HL-60 (cell line): Measurements from ENCODE around the gene MDM2.

ENCODE experiments used
- DNase-seq, 2 experiments: peaks; one replicate each; pipeline ENCODE4 v3.0.0-alpha.2; 2010 to 2020; ENCODE audit warnings: low read depth in 1 of 2, low spot score in 1 of 2
- H3K27ac ChIP-seq: fragments of 250-450 bp; sonication (Bioruptor Pico); replicated peaks from 2 replicates; pipeline ENCODE4 v1.5.1; 2020; ENCODE audit warnings: mild to moderate bottlenecking, moderate library complexity
- H3K27me3 ChIP-seq: fragments of 250-450 bp; sonication (Bioruptor Pico); 2 replicates; pipeline ENCODE4 v1.5.1; 2021; ENCODE audit warnings: mild to moderate bottlenecking, moderate library complexity; ENCODE audit not compliant: insufficient read depth, poor library complexity, severe bottlenecking
- H3K4me3 ChIP-seq: replicated peaks from 2 replicates; pipeline ENCODE4 v1.5.1; 2011; ENCODE audit warnings: mild to moderate bottlenecking, control low read depth, low read length; ENCODE audit not compliant: insufficient read depth
- GABPA ChIP-seq: IDR thresholded peaks from 2 replicates; pipeline ENCODE4 v1.6.1; 2012; ENCODE audit warnings: low read depth
- POLR2AphosphoS5 ChIP-seq: IDR thresholded peaks from 2 replicates; pipeline ENCODE4 v1.6.1; 2012; ENCODE audit warnings: low read depth
- SPI1 ChIP-seq: IDR thresholded peaks from 2 replicates; pipeline ENCODE4 v1.6.1; 2012; ENCODE audit warnings: low read depth, mild to moderate bottlenecking, borderline replicate concordance
- TF ChIP-seq, protein P1 (sequence below): IDR thresholded peaks from 2 replicates; pipeline ENCODE4 v1.6.1; 2012; ENCODE audit warnings: low read depth; ENCODE audit not compliant: insufficient replicate concordance
- TF ChIP-seq, protein P2 (sequence below): IDR thresholded peaks from one replicate; pipeline ENCODE4 v1.5.1; 2011; ENCODE audit warnings: low read length, control low read depth, inconsistent platforms; ENCODE audit not compliant: insufficient read depth

The MDM2 gene

GRCh38 chr12:68842123-68842522 lies 34.1 kb downstream of the MDM2 start:
- TF ChIP-seq, protein P1, sequence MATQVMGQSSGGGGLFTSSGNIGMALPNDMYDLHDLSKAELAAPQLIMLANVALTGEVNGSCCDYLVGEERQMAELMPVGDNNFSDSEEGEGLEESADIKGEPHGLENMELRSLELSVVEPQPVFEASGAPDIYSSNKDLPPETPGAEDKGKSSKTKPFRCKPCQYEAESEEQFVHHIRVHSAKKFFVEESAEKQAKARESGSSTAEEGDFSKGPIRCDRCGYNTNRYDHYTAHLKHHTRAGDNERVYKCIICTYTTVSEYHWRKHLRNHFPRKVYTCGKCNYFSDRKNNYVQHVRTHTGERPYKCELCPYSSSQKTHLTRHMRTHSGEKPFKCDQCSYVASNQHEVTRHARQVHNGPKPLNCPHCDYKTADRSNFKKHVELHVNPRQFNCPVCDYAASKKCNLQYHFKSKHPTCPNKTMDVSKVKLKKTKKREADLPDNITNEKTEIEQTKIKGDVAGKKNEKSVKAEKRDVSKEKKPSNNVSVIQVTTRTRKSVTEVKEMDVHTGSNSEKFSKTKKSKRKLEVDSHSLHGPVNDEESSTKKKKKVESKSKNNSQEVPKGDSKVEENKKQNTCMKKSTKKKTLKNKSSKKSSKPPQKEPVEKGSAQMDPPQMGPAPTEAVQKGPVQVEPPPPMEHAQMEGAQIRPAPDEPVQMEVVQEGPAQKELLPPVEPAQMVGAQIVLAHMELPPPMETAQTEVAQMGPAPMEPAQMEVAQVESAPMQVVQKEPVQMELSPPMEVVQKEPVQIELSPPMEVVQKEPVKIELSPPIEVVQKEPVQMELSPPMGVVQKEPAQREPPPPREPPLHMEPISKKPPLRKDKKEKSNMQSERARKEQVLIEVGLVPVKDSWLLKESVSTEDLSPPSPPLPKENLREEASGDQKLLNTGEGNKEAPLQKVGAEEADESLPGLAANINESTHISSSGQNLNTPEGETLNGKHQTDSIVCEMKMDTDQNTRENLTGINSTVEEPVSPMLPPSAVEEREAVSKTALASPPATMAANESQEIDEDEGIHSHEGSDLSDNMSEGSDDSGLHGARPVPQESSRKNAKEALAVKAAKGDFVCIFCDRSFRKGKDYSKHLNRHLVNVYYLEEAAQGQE = no peak
- TF ChIP-seq, protein P2, sequence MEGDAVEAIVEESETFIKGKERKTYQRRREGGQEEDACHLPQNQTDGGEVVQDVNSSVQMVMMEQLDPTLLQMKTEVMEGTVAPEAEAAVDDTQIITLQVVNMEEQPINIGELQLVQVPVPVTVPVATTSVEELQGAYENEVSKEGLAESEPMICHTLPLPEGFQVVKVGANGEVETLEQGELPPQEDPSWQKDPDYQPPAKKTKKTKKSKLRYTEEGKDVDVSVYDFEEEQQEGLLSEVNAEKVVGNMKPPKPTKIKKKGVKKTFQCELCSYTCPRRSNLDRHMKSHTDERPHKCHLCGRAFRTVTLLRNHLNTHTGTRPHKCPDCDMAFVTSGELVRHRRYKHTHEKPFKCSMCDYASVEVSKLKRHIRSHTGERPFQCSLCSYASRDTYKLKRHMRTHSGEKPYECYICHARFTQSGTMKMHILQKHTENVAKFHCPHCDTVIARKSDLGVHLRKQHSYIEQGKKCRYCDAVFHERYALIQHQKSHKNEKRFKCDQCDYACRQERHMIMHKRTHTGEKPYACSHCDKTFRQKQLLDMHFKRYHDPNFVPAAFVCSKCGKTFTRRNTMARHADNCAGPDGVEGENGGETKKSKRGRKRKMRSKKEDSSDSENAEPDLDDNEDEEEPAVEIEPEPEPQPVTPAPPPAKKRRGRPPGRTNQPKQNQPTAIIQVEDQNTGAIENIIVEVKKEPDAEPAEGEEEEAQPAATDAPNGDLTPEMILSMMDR = no peak
- TF ChIP-seq SPI1 = no peak
- TF ChIP-seq GABPA = no peak
- no peak for TF ChIP-seq POLR2AphosphoS5
- H3K27me3 ChIP-seq = no peaks in the 10 kb centered on the region
- DNase-seq = no peak
- H3K27ac ChIP-seq = no peak overlapping the region
- no peak overlapping the region for H3K4me3 ChIP-seq

DNA sequence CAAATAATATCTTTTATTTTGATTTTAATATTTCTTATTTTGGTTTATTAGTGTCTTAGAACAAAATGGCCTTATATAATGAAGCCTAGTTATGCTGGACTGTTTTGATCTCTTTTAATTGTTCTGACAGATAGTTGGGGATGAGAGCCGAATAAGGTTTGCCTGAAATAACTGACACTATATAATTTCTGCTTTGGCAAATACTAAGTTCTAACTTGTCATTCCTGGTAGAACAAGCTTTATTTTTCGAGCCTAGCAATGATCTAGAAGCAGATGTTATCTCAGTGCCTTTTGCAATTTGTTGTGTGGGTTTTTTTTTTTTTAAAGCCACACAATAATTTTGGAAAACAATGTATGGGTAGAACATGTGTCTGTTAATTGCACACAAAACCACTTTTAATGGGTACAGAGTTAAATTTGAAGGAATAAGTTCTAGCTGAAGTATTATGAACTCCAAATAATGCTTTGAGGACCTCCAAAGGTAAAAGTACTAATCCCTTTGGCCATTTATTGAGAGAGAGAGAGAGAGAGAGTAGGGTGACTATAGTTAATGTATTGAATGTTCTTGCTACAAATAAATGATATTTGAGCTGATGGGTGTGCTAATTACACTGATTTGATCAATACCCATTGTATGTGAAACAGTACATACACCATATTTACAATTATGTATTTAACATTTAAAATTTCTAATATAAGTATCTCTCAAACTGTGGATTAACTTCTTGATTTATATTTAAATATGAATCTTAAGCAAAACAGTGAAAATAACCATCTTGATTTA lies 35.0 kb downstream of the MDM2 start:
- TF ChIP-seq, protein P1 = no peak
- TF ChIP-seq GABPA (no peak), SPI1 (no peak), POLR2AphosphoS5 (no peak)
- TF ChIP-seq, protein P2 = no peak
- no peak for DNase-seq
- no peak overlapping the region for H3K4me3 ChIP-seq
- H3K27ac ChIP-seq = no peak overlapping the region
- H3K27me3 ChIP-seq = no peaks in the 10 kb centered on the region

GRCh38 chr12:68844318-68844745 lies 36.4 kb downstream of the MDM2 start:
- TF ChIP-seq POLR2AphosphoS5 (no peak), SPI1 (no peak), GABPA (no peak)
- TF ChIP-seq, protein P2 = no peak
- TF ChIP-seq, protein P1 = no peak
- no peak for DNase-seq
- Histone ChIP-seq H3K27ac (no peak overlapping the region), H3K4me3 (no peak overlapping the region), H3K27me3 (no peaks in the 10 kb centered on the region)
